Thoracic aorta (tissue), 2 donors: Measurements from ENCODE around the gene ITPR3. TPM values are rescaled to one million over a fixed set of nuclear protein-coding genes. Genes with fewer than 3 reads are reported as not detected.

Source experiments
- ATAC-seq: fragments of 150-250 bp; one replicate; pipeline ENCODE4 v1.8.0; 2017; ENCODE audit warnings: low read depth; ENCODE audit not compliant: insufficient number of reproducible peaks, low FRiP score
- DNase-seq: peaks from one replicate; pipeline ENCODE4 v3.0.0-alpha.2; 2020; ENCODE audit warnings: low spot score
- H3K27ac ChIP-seq, 2 donors: fragments of 200-600 bp; sonication (generic); 1 replicate in 1 of 2; 2 replicates in 1 of 2; pipeline ENCODE4 v1.5.1; 2016; ENCODE audit warnings: mild to moderate bottlenecking in 2 of 2, moderate library complexity in 2 of 2
- H3K27me3 ChIP-seq: fragments of 200-600 bp; sonication (generic); replicated peaks from 2 replicates; pipeline ENCODE4 v1.6.0; 2016; ENCODE audit warnings: mild to moderate bottlenecking; ENCODE audit not compliant: insufficient read depth
- H3K36me3 ChIP-seq: fragments of 200-600 bp; sonication (generic); one replicate; pipeline ENCODE4 v1.5.1; 2016
- H3K4me1 ChIP-seq, 2 donors: fragments of 200-600 bp; sonication (generic); 1 replicate in 1 of 2; 2 replicates in 1 of 2; pipeline versions ENCODE4 v1.5.1 to v1.6.0; 2016; ENCODE audit warnings: low read depth in 2 of 2, mild to moderate bottlenecking in 1 of 2; ENCODE audit not compliant: control insufficient read depth in 1 of 2
- H3K4me3 ChIP-seq: fragments of 200-600 bp; sonication (generic); 2 replicates; pipeline ENCODE4 v1.5.1; 2016; ENCODE audit warnings: mild to moderate bottlenecking
- H3K9me3 ChIP-seq: fragments of 200-600 bp; sonication (generic); 2 replicates; pipeline ENCODE4 v1.5.1; 2016
- CTCF ChIP-seq: fragments of 200-600 bp; sonication (generic); IDR thresholded peaks from one replicate; pipeline ENCODE4 v1.5.1; 2019; ENCODE audit warnings: antibody characterized with exemption
- total RNA-seq, 2 donors: library from RNA; depleted of rRNA; stranded (reverse); fragments of >200 nt; gene quantifications; one replicate each; pipeline versions ENCODE4 v1.1.0 to v1.2.3, GENCODE V29; 2016

The ITPR3 gene
- total RNA-seq, 2 donors from 2014 or later: 15.2 to 21.2 TPM

- peaks cover 5 to 11% of the 10 kb centered on the region in 2 donors for H3K4me1 ChIP-seq
- no peak overlapping the region for H3K4me3 ChIP-seq
- H3K27ac ChIP-seq: no peak overlapping the region
- no peak for ATAC-seq
- H3K27me3 ChIP-seq: no peaks in the 10 kb centered on the region
- H3K36me3 ChIP-seq: no peaks in the 10 kb centered on the region
- no peak for TF ChIP-seq CTCF
- no peak for DNase-seq
- no peaks in the 10 kb centered on the region for H3K9me3 ChIP-seq
Measured at GRCh38 chr6:33719326-33719987, 98.3 kb downstream of the ITPR3 start.

DNA sequence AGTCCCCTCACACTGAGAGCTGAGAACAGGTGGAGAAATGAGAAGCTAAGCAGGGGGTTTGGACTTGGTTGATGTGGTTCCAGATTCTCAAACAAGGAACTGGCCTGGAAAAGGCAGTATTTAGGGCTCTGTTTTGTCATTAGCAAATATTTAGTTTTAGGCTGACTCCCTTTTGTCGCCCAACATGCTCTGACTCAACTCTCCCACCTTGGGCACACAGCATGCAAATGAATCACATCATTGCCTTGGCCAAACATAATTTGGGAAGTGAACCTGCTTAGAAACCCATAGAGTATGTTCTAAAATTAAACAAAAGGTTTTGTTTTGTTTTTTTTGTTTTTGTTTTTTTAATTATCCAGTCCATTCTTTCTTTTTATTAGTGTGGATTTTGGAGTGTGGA is 99.9 kb downstream of the ITPR3 start:
- ATAC-seq (no peak), DNase-seq (no peak)
- no peaks in the 10 kb centered on the region for H3K36me3 ChIP-seq
- no peak overlapping the region for H3K27ac ChIP-seq
- no peaks in the 10 kb centered on the region for H3K27me3 ChIP-seq
- TF ChIP-seq CTCF: no peak
- H3K9me3 ChIP-seq: no peaks in the 10 kb centered on the region
- no peak overlapping the region for H3K4me3 ChIP-seq
- H3K4me1 ChIP-seq: peaks cover 5 to 11% of the 10 kb centered on the region in 2 donors

DNA sequence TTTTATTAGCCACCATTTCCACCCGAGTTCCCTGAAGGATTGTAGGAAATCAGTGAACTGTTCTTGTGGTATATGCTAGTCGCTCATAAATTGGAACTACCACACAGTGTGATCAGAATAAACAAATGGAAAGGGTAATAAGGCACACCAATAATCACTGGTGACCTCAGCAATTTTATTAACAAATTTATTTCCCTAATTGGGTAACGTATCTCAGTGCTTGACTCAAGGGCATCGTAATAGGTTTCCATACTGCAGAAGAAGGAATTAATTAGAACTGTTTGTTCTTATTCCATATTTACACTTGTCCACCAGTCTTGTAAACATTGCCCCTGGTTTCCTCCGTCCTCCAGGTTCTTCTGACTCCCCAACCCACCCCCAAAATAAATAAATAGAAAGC is 100.4 kb downstream of the ITPR3 start:
- Histone ChIP-seq H3K4me1 (peaks cover 5 to 11% of the 10 kb centered on the region in 2 donors), H3K36me3 (no peaks in the 10 kb centered on the region), H3K27ac (no peak overlapping the region), H3K27me3 (no peaks in the 10 kb centered on the region), H3K9me3 (no peaks in the 10 kb centered on the region), H3K4me3 (no peak overlapping the region)
- ATAC-seq (no peak), DNase-seq (no peak)
- no peak for TF ChIP-seq CTCF

- H3K27ac ChIP-seq: no peak overlapping the region
- H3K4me1 ChIP-seq: peaks cover 3 to 6% of the 10 kb centered on the region in 2 donors
- ATAC-seq: no peak
Measured at GRCh38 chr6:33722103-33722623, 101.0 kb downstream of the ITPR3 start.

More at GRCh38 chr6:33722103-33722623, 101.0 kb downstream of the ITPR3 start:
- Histone ChIP-seq H3K27me3 (no peaks in the 10 kb centered on the region), H3K9me3 (no peaks in the 10 kb centered on the region), H3K4me3 (no peak overlapping the region), H3K36me3 (no peaks in the 10 kb centered on the region)
- no peak for DNase-seq
- no peak for TF ChIP-seq CTCF
